ENCODE data around the gene MRPL45. TPM values are rescaled to one million over a fixed set of nuclear protein-coding genes. Genes with fewer than 3 reads are reported as not detected.

Gene MRPL45
- total and polyA plus RNA-seq, 9 of the 15 experiments (the other 6 are each of a cell fraction or from before 2014, with no cell fraction given) = 48.4 to 228 (median 76.8) TPM

- BruUV-seq (replicated peaks) = no TSS peak
- DNase-seq (ENCODE audit: extremely low read depth in 1 of 4, low spot score in 3 of 4) = peak; percentile 74 to 84 (median 80)
- Histone ChIP-seq H3K36me3 (ENCODE audit: control insufficient read depth, insufficient read depth, low read length) (no peaks in the 10 kb centered on the region), H3K4me2 (ENCODE audit: insufficient read depth, low read length) (no peak overlapping the region), H3K4me3 (no peak overlapping the region), H3K9me3 (replicated peaks; ENCODE audit: control insufficient read depth, insufficient read depth, low read depth, low read length) (no peaks in the 10 kb centered on the region), H4K20me1 (replicated peaks; ENCODE audit: control insufficient read depth, insufficient read depth, low read length) (peaks cover 23% of the 10 kb centered on the region), H3K79me2 (ENCODE audit: control insufficient read depth, insufficient read depth, low read length) (no peaks in the 10 kb centered on the region), H3K9ac (ENCODE audit: insufficient read depth in 1 of 2, low read depth in 2 of 2, low read length in 2 of 2) (no peak overlapping the region), H3K27me3 (ENCODE audit: control insufficient read depth in 2 of 2, insufficient read depth in 2 of 2, low read length in 2 of 2) (peaks cover 70 to 98% of the 10 kb centered on the region in 2 experiments), H3K9me1 (ENCODE audit: control insufficient read depth, insufficient read depth, low read length) (no peaks in the 10 kb centered on the region), H3K27ac (ENCODE audit: extremely low read depth, low read depth, low read length) (no peak overlapping the region), H2AFZ (ENCODE audit: low read depth, low read length) (no peak overlapping the region), H3K4me1 (replicated peaks in 1 of 2; ENCODE audit: control insufficient read depth in 2 of 2, insufficient read depth in 2 of 2, low read length in 2 of 2) (peaks cover 0 to 17% of the 10 kb centered on the region in 2 experiments; a peak in 1 of 5 replicates)
- in situ Hi-C loops (cut with MboI) = no loop called here
- ATAC-seq = peak; percentile 92
- intact Hi-C loops (cut with micrococcal nuclease) = loop anchor here (5.0 kb wide), 1 partner anchor 79 kb away; no protein-coding TSS in a partner anchor
- ChIA-PET CTCF (ENCODE audit: low intra/inter-chr PET ratio) (interaction anchor here (0.6 to 2.4 kb wide), 2 partner anchors 81 to 110 kb away, joined by 3 to 20 read pairs; no protein-coding TSS in a partner anchor), POLR2A (interaction anchor here (0.8 to 1.5 kb wide), 4 partner anchors 10 to 55 kb away, joined by 3 to 4 read pairs (median 3); no protein-coding TSS in a partner anchor)
- FAIRE-seq = no peak
- 21% methylated on average over 9 of the region's 12 CpGs for WGBS (ENCODE audit: insufficient coverage, low coverage, missing lambda C conversion rate)
- no peak for TF ChIP-seq ZHX1 (conservative IDR thresholded peaks at IDR 0.05; ENCODE audit: low read length)
- no peak for TF ChIP-seq ZKSCAN1 (IDR thresholded peaks at IDR 0.05; ENCODE audit: low read depth, low read length)
- 0 out of 2 replicates have a peak, but pooled peaks have one; percentile 32 for TF ChIP-seq RB1 (IDR thresholded peaks at IDR 0.05; ENCODE audit: low read depth)
- TF ChIP-seq CTCF (IDR thresholded peaks at IDR 0.05 in 2 of 3, conservative IDR thresholded peaks at IDR 0.05 in 1 of 3; ENCODE audit: insufficient read depth in 2 of 3, low read depth in 1 of 3, low read length in 3 of 3) = peak; percentile 76 to 96 (median 91)
- TF ChIP-seq XRCC5 (IDR thresholded peaks at IDR 0.05; ENCODE audit: low read depth, low read length) = peak; percentile 39; the same call in 1 of the 2 replicates
- TF ChIP-seq SMARCA4 (IDR thresholded peaks at IDR 0.05) = peak; percentile 51; the same call in 1 of the 2 replicates
- TF ChIP-seq ZBTB7A (IDR thresholded peaks at IDR 0.05; ENCODE audit: borderline replicate concordance, control insufficient read depth, low read depth, low read length) = peak; percentile 90
- peak; percentile 71 for TF ChIP-seq ARID2 (IDR thresholded peaks at IDR 0.05)
- TF ChIP-seq JUND (IDR thresholded peaks at IDR 0.05; ENCODE audit: borderline replicate concordance, low read depth, low read length) = 0 out of 2 replicates have a peak, but pooled peaks have one; percentile 10
- no peak for TF ChIP-seq JUND (tag; IDR thresholded peaks at IDR 0.05; ENCODE audit: borderline replicate concordance, low read depth, low read length)
- no peak for TF ChIP-seq GATAD2A (IDR thresholded peaks at IDR 0.05)
- peak; percentile 43; the same call in 1 of the 2 replicates for TF ChIP-seq CC2D1A (IDR thresholded peaks at IDR 0.05)
Measured at GRCh38 chr17:38333635-38334295, 36.8 kb downstream of the MRPL45 start.

Data from K562 (cell line).